ENCODE data around the gene MCF2L. TPM values are rescaled to one million over a fixed set of nuclear protein-coding genes. Genes with fewer than 3 reads are reported as not detected.

MCF2L gene
- total RNA-seq, 1 donor from 2014 or later, result 41.2 TPM

- peak; percentile 69 for TF ChIP-seq CTCF (IDR thresholded peaks at IDR 0.05; ENCODE audit: borderline replicate concordance)
- intact Hi-C loops (cut with micrococcal nuclease), result no loop called here
- Histone ChIP-seq H3K4me3 (peak overlapping the region; percentile 17), H3K27me3 (ENCODE audit: low read depth) (peaks cover 39% of the 10 kb centered on the region), H3K9me3 (replicated peaks) (peaks cover 13% of the 10 kb centered on the region), H3K36me3 (no peaks in the 10 kb centered on the region), H3K27ac (replicated peaks) (no peak overlapping the region), H3K4me1 (peaks cover 29% of the 10 kb centered on the region)
- DNase-seq, result no peak
Measured at GRCh38 chr13:112931028-112931934, 37.7 kb upstream of the MCF2L start.

GRCh38 chr13:112932971-112933370 lies 36.0 kb upstream of the MCF2L start:
- Histone ChIP-seq H3K36me3 (no peaks in the 10 kb centered on the region), H3K27ac (replicated peaks) (no peak overlapping the region), H3K4me3 (no peak overlapping the region), H3K9me3 (replicated peaks) (peaks cover under 1% of the 10 kb centered on the region), H3K4me1 (peaks cover 29% of the 10 kb centered on the region), H3K27me3 (ENCODE audit: low read depth) (peaks cover 31% of the 10 kb centered on the region)
- DNase-seq, result no peak
- no peak for TF ChIP-seq CTCF (IDR thresholded peaks at IDR 0.05; ENCODE audit: borderline replicate concordance)
- intact Hi-C loops (cut with micrococcal nuclease), result no loop called here

- Histone ChIP-seq H3K4me3 (no peak overlapping the region), H3K27me3 (ENCODE audit: low read depth) (peaks cover 31% of the 10 kb centered on the region), H3K36me3 (no peaks in the 10 kb centered on the region), H3K27ac (replicated peaks) (no peak overlapping the region), H3K4me1 (peaks cover 25% of the 10 kb centered on the region), H3K9me3 (replicated peaks) (no peaks in the 10 kb centered on the region)
- intact Hi-C loops (cut with micrococcal nuclease), result no loop called here
- no peak for TF ChIP-seq CTCF (IDR thresholded peaks at IDR 0.05; ENCODE audit: borderline replicate concordance)
- no peak for DNase-seq
Measured at GRCh38 chr13:112933649-112934048, 35.4 kb upstream of the MCF2L start.

GRCh38 chr13:112934078-112934477 lies 34.9 kb upstream of the MCF2L start:
- intact Hi-C loops (cut with micrococcal nuclease), result no loop called here
- H3K27me3 ChIP-seq (ENCODE audit: low read depth), result peaks cover 31% of the 10 kb centered on the region

GRCh38 chr13:112938680-112939079 lies 30.3 kb upstream of the MCF2L start:
- Histone ChIP-seq H3K36me3 (no peaks in the 10 kb centered on the region), H3K27me3 (ENCODE audit: low read depth) (peaks cover under 1% of the 10 kb centered on the region), H3K4me3 (no peak overlapping the region), H3K27ac (replicated peaks) (no peak overlapping the region), H3K9me3 (replicated peaks) (no peaks in the 10 kb centered on the region), H3K4me1 (peaks cover 10% of the 10 kb centered on the region)
- no peak for DNase-seq
- TF ChIP-seq CTCF (IDR thresholded peaks at IDR 0.05; ENCODE audit: borderline replicate concordance), result no peak
- intact Hi-C loops (cut with micrococcal nuclease), result no loop called here

More at GRCh38 chr13:112934078-112934477, 34.9 kb upstream of the MCF2L start:
- Histone ChIP-seq H3K36me3 (no peaks in the 10 kb centered on the region), H3K9me3 (replicated peaks) (no peaks in the 10 kb centered on the region), H3K4me1 (peaks cover 21% of the 10 kb centered on the region), H3K4me3 (no peak overlapping the region), H3K27ac (replicated peaks) (no peak overlapping the region)
- TF ChIP-seq CTCF (IDR thresholded peaks at IDR 0.05; ENCODE audit: borderline replicate concordance), result no peak
- no peak for DNase-seq
